CD4-positive, alpha-beta T cell treated with Interleukin-4 for 4 hours (primary cell): ENCODE results near the gene TSPAN16.
A peak's percentile ranks its signal among the peaks of the same experiment; 100 is the strongest.
"Not testable (repeated sequence)": the region's sequence is repeated elsewhere in the genome, so short reads cannot be mapped to it uniquely, and the experiment has no call there.

Experiments used
- DNase-seq: peaks from one replicate; pipeline ENCODE4 v3.0.0-alpha.2; 2020

The TSPAN16 gene

GRCh38 chr19:11347546-11348039, 51.6 kb downstream of the TSPAN16 start:
- no peak for DNase-seq

GRCh38 chr19:11349171-11349570, 53.2 kb downstream of the TSPAN16 start:
- DNase-seq, result no peak

DNA sequence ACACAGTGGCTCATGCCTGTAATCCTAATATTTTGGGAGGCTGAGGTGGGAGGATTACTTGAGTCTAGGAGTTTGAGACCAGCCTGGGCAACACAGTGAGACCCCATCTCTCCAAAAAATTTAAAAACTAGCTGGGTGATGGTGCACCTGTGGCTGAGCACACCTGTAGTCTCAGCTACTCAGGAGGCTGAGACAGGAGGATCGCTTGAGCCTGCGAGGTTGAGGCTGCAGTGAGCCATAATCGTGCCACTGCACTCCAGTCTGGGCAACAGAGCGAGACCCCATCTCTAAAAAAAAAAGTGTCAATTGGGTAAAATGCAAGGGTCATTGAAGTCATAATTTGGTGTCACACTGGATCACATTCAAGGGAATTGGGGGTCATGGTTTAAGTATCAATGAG, 58.1 kb downstream of the TSPAN16 start:
- not testable (repeated sequence) for DNase-seq

- peak; percentile 77 for DNase-seq
These were observed 59.5 kb downstream of the TSPAN16 start, which contains the start of gene PLPPR2 for GRCh38 chr19:11355160-11356073. TSS of gene PLPPR2 (plus strand) at chr19:11355432. CDS start at chr19:11357674, 2,242 bp downstream.

DNA sequence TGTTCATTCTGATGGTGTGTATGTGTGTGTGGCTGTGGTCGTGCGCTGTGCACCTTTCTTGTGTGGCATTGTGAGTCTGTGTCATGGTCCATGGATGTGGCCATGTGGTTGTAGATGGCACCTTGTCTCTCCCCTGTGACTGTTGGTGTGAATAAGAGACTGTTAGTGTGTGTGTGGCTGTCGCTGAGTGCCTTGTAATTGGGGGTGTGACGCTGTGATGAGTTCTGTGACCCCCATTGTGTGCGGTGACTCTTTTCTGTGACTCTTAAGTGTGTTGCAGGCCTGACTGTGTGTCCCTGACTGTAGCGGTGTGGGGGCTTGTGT, 60.1 kb downstream of the TSPAN16 start:
- no peak for DNase-seq

- DNase-seq, result no peak
These were observed 61.0 kb downstream of the TSPAN16 start for GRCh38 chr19:11356676-11357550.

- no peak for DNase-seq
These were observed 63.5 kb downstream of the TSPAN16 start for GRCh38 chr19:11359421-11359820.

DNA sequence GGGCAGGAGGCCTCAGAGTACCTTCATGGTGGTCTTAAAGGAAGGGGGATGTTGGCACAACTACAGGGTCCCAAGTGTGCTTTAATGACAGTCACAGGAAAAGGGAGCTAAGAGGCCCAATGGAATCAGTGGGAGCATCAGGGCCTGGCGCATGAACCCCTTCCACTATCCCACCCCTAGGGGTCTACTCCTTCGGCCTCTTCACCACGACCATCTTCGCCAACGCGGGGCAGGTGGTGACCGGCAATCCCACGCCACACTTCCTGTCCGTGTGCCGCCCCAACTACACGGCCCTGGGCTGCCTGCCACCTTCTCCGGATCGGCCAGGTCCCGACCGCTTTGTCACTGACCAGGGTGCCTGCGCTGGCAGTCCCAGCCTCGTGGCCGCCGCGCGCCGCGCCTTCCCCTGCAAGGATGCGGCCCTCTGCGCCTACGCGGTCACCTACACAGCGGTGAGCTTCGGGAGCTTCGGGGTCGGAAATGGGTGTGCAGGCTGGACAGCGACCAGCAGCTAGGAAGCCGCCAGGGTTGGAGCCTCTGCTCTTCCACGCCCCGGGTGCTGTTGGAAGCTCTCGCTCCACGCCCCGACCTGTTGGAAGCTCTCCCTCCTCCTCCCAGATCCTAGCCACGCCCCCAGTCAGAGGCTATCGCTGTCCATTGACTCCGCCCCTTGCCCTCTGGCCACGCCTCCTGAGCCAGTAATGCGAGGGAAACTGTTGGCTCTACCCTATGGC, 65.2 kb downstream of the TSPAN16 start:
- no peak for DNase-seq

- DNase-seq, result no peak
These were observed 66.1 kb downstream of the TSPAN16 start for GRCh38 chr19:11361771-11362731.

GRCh38 chr19:11363881-11364280, 67.9 kb downstream of the TSPAN16 start:
- no peak for DNase-seq

GRCh38 chr19:11364296-11364904, 68.4 kb downstream of the TSPAN16 start:
- no peak for DNase-seq

DNA sequence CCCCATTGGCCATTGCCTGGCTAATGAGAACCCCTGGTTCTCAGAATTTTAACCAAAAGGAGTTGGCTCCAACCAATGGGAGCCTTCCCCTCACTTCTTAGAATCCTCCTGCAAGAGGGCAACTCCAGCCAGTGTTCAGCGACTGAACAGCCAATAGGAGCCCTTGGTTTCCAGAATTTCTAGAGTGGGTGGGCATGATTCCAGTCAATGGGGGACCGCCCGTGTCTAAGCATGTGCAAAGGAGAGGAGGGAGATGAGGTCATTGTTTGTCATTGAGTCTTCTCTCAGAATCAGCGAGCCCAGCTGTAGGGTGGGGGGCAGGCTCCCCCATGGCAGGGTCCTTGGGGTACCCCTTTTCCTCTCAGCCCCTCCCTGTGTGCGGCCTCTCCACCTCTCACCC, 69.0 kb downstream of the TSPAN16 start:
- no peak for DNase-seq
